ENCODE results near the gene GRK6. TPM values are rescaled to one million over a fixed set of nuclear protein-coding genes. Genes with fewer than 3 reads are reported as not detected.
A peak's percentile ranks its signal among the peaks of the same experiment; 100 is the strongest.

Gene GRK6
- total and polyA plus RNA-seq, 11 donors = 6.8 to 33.2 (median 17.3) TPM

- WGBS, 4 donors = 91 to 96% (median 96%) methylated on average over 16 of the region's 16 CpGs
- TF ChIP-seq CTCF (IDR thresholded peaks at IDR 0.05) = no peak
- no peak for TF ChIP-seq POLR2A (IDR thresholded peaks at IDR 0.05)
- intact Hi-C loops (cut with DNase I) = no loop called here
- H3K27ac ChIP-seq = peak overlapping the region in 1 of 12 donors; percentile 96
- H3K9me3 ChIP-seq = no peaks in the 10 kb centered on the region
- DNase-seq = no peak
- ATAC-seq = no peak
- H3K27me3 ChIP-seq = no peaks in the 10 kb centered on the region
- peaks cover 0 to 82% (median 69%) of the 10 kb centered on the region in 9 donors for H3K36me3 ChIP-seq
- no peak overlapping the region for H3K4me3 ChIP-seq
- peaks cover 3 to 45% (median 34%) of the 10 kb centered on the region in 12 donors for H3K4me1 ChIP-seq
Observed at GRCh38 chr5:177490992-177491391, 64.5 kb downstream of the GRK6 start.

- H3K27me3 ChIP-seq = no peaks in the 10 kb centered on the region
- intact Hi-C loops (cut with DNase I) = no loop called here
- TF ChIP-seq POLR2A (IDR thresholded peaks at IDR 0.05) (no peak), CTCF (IDR thresholded peaks at IDR 0.05) (peak; percentile 38 to 71 (median 58))
- peak overlapping the region in 1 of 12 donors; percentile 96 for H3K27ac ChIP-seq
- WGBS, 4 donors = 69 to 83% (median 77%) methylated on average over 34 to 43 of the region's 43 CpGs
- H3K4me1 ChIP-seq = peaks cover 8 to 50% (median 38%) of the 10 kb centered on the region in 12 donors
- H3K36me3 ChIP-seq = peaks cover 0 to 80% (median 64%) of the 10 kb centered on the region in 9 donors
- no peak for ATAC-seq
- no peak overlapping the region for H3K4me3 ChIP-seq
- H3K9me3 ChIP-seq = no peaks in the 10 kb centered on the region
- DNase-seq = no peak
Observed at GRCh38 chr5:177491429-177491945, 65.0 kb downstream of the GRK6 start.

GRCh38 chr5:177491983-177492746 is 65.7 kb downstream of the GRK6 start:
- Histone ChIP-seq H3K9me3 (no peaks in the 10 kb centered on the region), H3K36me3 (peaks cover 0 to 73% (median 58%) of the 10 kb centered on the region in 9 donors), H3K4me3 (no peak overlapping the region), H3K27me3 (no peaks in the 10 kb centered on the region), H3K4me1 (peaks cover 8 to 51% (median 41%) of the 10 kb centered on the region in 12 donors), H3K27ac (peak overlapping the region in 1 of 12 donors; percentile 96)
- no peak for DNase-seq
- 93 to 95% (median 94%) methylated on average over 40 to 54 of the region's 54 CpGs for WGBS, 4 donors
- intact Hi-C loops (cut with DNase I) = no loop called here
- no peak for ATAC-seq
- TF ChIP-seq CTCF (IDR thresholded peaks at IDR 0.05) (no peak), POLR2A (IDR thresholded peaks at IDR 0.05) (no peak)

Other genes starting within 250 kb of the GRK6 start
- gene RAB24, start 123.0 kb upstream of the GRK6 start, total RNA-seq = 10 to 100 TPM; 11.6 to 27.5 (median 18.9) TPM
- 10 to 100 TPM; 23.8 to 28.3 TPM for gene RAB24, start 123.0 kb upstream of the GRK6 start, polyA plus RNA-seq
- 10 to 100 TPM; 30.3 to 80.6 (median 42.4) TPM for gene PRELID1, start 122.9 kb upstream of the GRK6 start, total RNA-seq
- gene PRELID1, start 122.9 kb upstream of the GRK6 start, polyA plus RNA-seq = 100 to 1,000 TPM in 1 of 2 donors, 10 to 100 TPM in 1; 33.8 to 160 TPM
- gene MXD3, start 114.8 kb upstream of the GRK6 start, total RNA-seq = 1 to 10 TPM in 8 of 9 donors, under 1 TPM in 1; 0.52 to 9.1 (median 3.1) TPM
- 1 to 10 TPM; 1.3 to 2.5 TPM for gene MXD3, start 114.8 kb upstream of the GRK6 start, polyA plus RNA-seq
- gene LMAN2, start 75.0 kb upstream of the GRK6 start, total RNA-seq = 100 to 1,000 TPM in 3 of 9 donors, 10 to 100 TPM in 6; 50.2 to 155 (median 63.6) TPM
- gene LMAN2, start 75.0 kb upstream of the GRK6 start, polyA plus RNA-seq = 100 to 1,000 TPM in 1 of 2 donors, 10 to 100 TPM in 1; 43.3 to 313 TPM
- gene RGS14, start 68.8 kb upstream of the GRK6 start, total RNA-seq = 10 to 100 TPM in 1 of 9 donors, 1 to 10 TPM in 8; 1.3 to 10.7 (median 2.9) TPM
- gene RGS14, start 68.8 kb upstream of the GRK6 start, polyA plus RNA-seq = 1 to 10 TPM; 3.7 to 4.9 TPM
- not detected for gene SLC34A1, start 42.2 kb upstream of the GRK6 start, total RNA-seq
- gene SLC34A1, start 42.2 kb upstream of the GRK6 start, polyA plus RNA-seq = not detected
- not detected for gene PFN3, start 26.0 kb upstream of the GRK6 start, total RNA-seq
- not detected for gene PFN3, start 26.0 kb upstream of the GRK6 start, polyA plus RNA-seq
- gene F12, start 17.1 kb upstream of the GRK6 start, total RNA-seq = under 1 TPM in 1 of 9 donors, not detected in 8; 0.56 TPM
- gene F12, start 17.1 kb upstream of the GRK6 start, polyA plus RNA-seq = under 1 TPM in 1 of 2 donors, not detected in 1; 0.29 TPM
- 1 to 10 TPM in 8 of 9 donors, under 1 TPM in 1; 0.82 to 5.0 (median 1.8) TPM for gene PRR7, start 20.1 kb downstream of the GRK6 start, total RNA-seq
- gene PRR7, start 20.1 kb downstream of the GRK6 start, polyA plus RNA-seq = 1 to 10 TPM; 1.4 to 1.5 TPM
- 10 to 100 TPM; 12.3 to 60.7 (median 23.3) TPM for gene DBN1, start 47.0 kb downstream of the GRK6 start, total RNA-seq
- 10 to 100 TPM; 13.2 to 28.1 TPM for gene DBN1, start 47.0 kb downstream of the GRK6 start, polyA plus RNA-seq
- gene PDLIM7, start 70.9 kb downstream of the GRK6 start, total RNA-seq = 100 to 1,000 TPM in 1 of 9 donors, 10 to 100 TPM in 8; 36.3 to 124 (median 49.4) TPM
- gene PDLIM7, start 70.9 kb downstream of the GRK6 start, polyA plus RNA-seq = 10 to 100 TPM; 89.9 to 95.1 TPM
- 10 to 100 TPM in 1 of 9 donors, 1 to 10 TPM in 7, under 1 TPM in 1; 0.77 to 23.8 (median 2.7) TPM for gene DOK3, start 83.2 kb downstream of the GRK6 start, total RNA-seq
- 1 to 10 TPM; 1.1 to 3.0 TPM for gene DOK3, start 83.2 kb downstream of the GRK6 start, polyA plus RNA-seq
- gene DDX41, start 90.3 kb downstream of the GRK6 start, total RNA-seq = 10 to 100 TPM; 24.4 to 53.8 (median 37.7) TPM
- 10 to 100 TPM; 33.0 to 65.4 TPM for gene DDX41, start 90.3 kb downstream of the GRK6 start, polyA plus RNA-seq
- 10 to 100 TPM; 13.1 to 34.4 (median 20.2) TPM for gene FAM193B, start 127.9 kb downstream of the GRK6 start, total RNA-seq
- gene FAM193B, start 127.9 kb downstream of the GRK6 start, polyA plus RNA-seq = 10 to 100 TPM; 17.4 to 58.9 TPM
- 100 to 1,000 TPM in 2 of 9 donors, 10 to 100 TPM in 7; 46.2 to 138 (median 77.0) TPM for gene TMED9, start 165.5 kb downstream of the GRK6 start, total RNA-seq
- gene TMED9, start 165.5 kb downstream of the GRK6 start, polyA plus RNA-seq = 100 to 1,000 TPM in 1 of 2 donors, 10 to 100 TPM in 1; 62.8 to 321 TPM
- gene B4GALT7, start 173.5 kb downstream of the GRK6 start, total RNA-seq = 10 to 100 TPM; 10.5 to 23.5 (median 17.7) TPM
- gene B4GALT7, start 173.5 kb downstream of the GRK6 start, polyA plus RNA-seq = 10 to 100 TPM; 18.4 to 24.7 TPM

Measured in heart left ventricle (tissue), 16 donors.